Lower lobe of right lung (tissue), 2 donors: Measurements from ENCODE around the gene HERC3. TPM values are rescaled to one million over a fixed set of nuclear protein-coding genes. Genes with fewer than 3 reads are reported as not detected.

Source experiments
- ATAC-seq, 2 donors: fragments of 200-7000 bp; cut with Tn5 transposase; one replicate each; pipeline ENCODE4 v1.9.1; 2020 to 2022; ENCODE audit warnings: mild to moderate bottlenecking in 2 of 2, moderate library complexity in 2 of 2
- DNase-seq: peaks from one replicate; pipeline ENCODE4 v3.0.0-alpha.2; 2020
- H3K27ac ChIP-seq: fragments of 200-600 bp; one replicate; pipeline ENCODE4 v1.8.0; 2022
- H3K27me3 ChIP-seq: fragments of 200-600 bp; one replicate; pipeline ENCODE4 v1.8.0; 2022; ENCODE audit warnings: low read depth
- H3K36me3 ChIP-seq: fragments of 200-600 bp; one replicate; pipeline ENCODE4 v1.8.0; 2022; ENCODE audit warnings: mild to moderate bottlenecking
- H3K4me1 ChIP-seq: fragments of 200-600 bp; one replicate; pipeline ENCODE4 v1.8.0; 2022
- H3K4me3 ChIP-seq: fragments of 200-600 bp; one replicate; pipeline ENCODE4 v1.8.0; 2022; ENCODE audit warnings: mild to moderate bottlenecking
- H3K9me3 ChIP-seq: fragments of 200-600 bp; one replicate; pipeline ENCODE4 v1.8.0; 2022
- intact Hi-C: fragments of 100-400 bp; cut with DNase I; formaldehyde crosslinking; loops from one replicate; pipeline ENCODE4 v1.11.0; 2022
- total RNA-seq: library from RNA; stranded (reverse); fragmentation: NEBNext Ultra II Directional; extraction: Animal tissue kit (Norgen Biotek cat#: 25700); gene quantifications from one replicate; pipeline ENCODE4 v1.2.1, GENCODE V29; 2021
- TF ChIP-seq, protein P1 (sequence below): fragments of 200-600 bp; IDR thresholded peaks from one replicate; pipeline ENCODE4 v1.8.0; 2022; ENCODE audit warnings: antibody characterized with exemption, mild to moderate bottlenecking
- donor health status: DM: no; HTN: yes; CAD: no; lungs with severe emphysema.

Gene HERC3
- total RNA-seq, 1 donor from 2014 or later, result 54.1 TPM

DNA sequence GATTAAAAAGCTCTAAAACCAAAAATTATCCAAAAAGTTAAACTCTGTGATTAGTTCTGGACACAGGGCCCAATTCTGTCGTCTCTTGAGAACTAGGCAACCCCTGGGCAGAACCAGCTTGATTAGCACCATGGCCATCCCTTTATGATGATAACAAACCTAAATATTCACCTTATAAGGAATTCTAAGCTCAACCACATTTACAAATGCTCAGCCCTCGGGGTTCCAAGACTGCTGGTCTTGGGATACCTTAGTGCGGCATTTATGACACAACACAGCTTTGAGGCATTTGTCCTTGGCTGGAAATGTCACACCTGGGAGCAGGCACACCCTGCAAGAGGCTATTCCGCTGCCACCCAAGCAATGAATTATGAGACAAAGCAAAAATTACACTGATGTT, 132.9 kb downstream of the HERC3 start:
- H3K4me3 ChIP-seq, result no peak overlapping the region
- no peaks in the 10 kb centered on the region for H3K9me3 ChIP-seq
- TF ChIP-seq, protein P1, sequence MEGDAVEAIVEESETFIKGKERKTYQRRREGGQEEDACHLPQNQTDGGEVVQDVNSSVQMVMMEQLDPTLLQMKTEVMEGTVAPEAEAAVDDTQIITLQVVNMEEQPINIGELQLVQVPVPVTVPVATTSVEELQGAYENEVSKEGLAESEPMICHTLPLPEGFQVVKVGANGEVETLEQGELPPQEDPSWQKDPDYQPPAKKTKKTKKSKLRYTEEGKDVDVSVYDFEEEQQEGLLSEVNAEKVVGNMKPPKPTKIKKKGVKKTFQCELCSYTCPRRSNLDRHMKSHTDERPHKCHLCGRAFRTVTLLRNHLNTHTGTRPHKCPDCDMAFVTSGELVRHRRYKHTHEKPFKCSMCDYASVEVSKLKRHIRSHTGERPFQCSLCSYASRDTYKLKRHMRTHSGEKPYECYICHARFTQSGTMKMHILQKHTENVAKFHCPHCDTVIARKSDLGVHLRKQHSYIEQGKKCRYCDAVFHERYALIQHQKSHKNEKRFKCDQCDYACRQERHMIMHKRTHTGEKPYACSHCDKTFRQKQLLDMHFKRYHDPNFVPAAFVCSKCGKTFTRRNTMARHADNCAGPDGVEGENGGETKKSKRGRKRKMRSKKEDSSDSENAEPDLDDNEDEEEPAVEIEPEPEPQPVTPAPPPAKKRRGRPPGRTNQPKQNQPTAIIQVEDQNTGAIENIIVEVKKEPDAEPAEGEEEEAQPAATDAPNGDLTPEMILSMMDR, result no peak
- H3K36me3 ChIP-seq, result peaks cover 99% of the 10 kb centered on the region
- ATAC-seq (no peak), DNase-seq (no peak)
- intact Hi-C loops, result no loop called here
- H3K27me3 ChIP-seq, result no peaks in the 10 kb centered on the region
- H3K4me1 ChIP-seq, result peaks cover 11% of the 10 kb centered on the region
- H3K27ac ChIP-seq, result no peak overlapping the region

DNA sequence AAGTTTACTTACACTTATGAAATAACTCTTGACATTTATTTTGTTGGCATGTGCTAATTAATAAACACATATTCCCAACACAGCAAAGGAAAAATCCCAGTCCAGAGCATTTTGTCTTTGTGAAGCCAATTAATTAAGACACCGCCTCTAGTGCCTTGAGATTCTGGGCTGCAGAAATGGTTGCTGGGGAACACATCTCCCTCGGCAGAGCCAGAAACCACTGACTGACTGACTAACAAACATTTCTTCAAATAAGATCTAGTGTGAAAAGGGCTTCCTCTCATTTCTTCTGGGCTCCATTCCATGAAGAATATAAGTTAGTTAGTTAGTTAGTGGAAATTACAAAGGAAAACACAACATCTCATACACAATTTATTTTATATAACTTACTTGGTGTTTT, 133.7 kb downstream of the HERC3 start:
- no peak for DNase-seq
- TF ChIP-seq, protein P1, result no peak
- no peak for ATAC-seq
- Histone ChIP-seq H3K4me1 (peaks cover 11% of the 10 kb centered on the region), H3K9me3 (no peaks in the 10 kb centered on the region), H3K36me3 (peaks cover 99% of the 10 kb centered on the region), H3K27me3 (no peaks in the 10 kb centered on the region), H3K4me3 (no peak overlapping the region), H3K27ac (no peak overlapping the region)
- intact Hi-C loops, result no loop called here

DNA sequence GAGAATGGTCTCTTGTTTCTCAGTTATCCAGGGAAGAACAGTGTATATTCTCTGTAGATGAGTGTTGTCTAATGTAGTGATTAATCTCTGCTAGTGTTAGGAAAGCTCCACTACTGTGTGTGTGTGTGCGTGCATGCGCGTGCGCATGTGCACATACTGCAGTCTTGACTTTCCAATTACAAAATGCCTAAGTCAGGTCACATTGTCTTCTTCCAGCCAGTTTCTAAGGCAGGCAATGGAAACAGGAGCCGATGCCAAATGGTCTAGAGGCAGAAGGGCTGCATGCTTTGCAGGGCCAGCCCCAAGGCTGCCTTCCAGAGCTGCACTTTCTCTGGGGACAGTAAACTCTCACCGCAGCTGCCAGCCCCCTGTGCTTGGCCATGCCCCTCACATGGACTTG, 135.9 kb downstream of the HERC3 start:
- peaks cover 98% of the 10 kb centered on the region for H3K36me3 ChIP-seq

DNA sequence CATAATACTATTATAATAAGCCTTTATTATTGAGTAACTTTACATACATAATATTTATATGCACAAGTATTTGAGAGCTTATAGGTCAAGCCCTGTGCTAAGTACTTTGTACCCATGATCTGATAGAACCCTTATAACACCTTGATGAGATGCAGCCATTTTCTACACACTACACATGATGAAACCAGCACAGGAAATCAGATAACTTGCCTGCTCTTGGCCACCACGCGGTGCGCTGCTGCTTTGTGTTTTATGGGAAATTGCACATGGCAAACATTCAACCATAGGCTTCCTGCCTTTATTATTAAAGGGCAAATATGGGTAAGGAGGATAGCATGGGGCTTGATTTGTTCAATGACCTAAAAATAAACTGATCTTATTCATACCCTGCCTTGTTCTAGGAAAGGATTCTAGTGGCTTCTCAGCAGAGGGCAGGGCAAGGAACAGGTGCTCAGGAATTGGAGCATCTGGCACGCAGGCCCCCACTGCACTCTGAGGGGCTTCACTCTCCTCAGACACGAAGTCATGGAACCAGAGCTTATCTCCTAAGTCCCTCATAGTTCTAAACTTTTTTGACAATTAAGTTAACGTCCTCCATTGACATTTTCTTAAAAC, 137.0 kb downstream of the HERC3 start:
- no peak for DNase-seq
- no peak for ATAC-seq
- Histone ChIP-seq H3K4me1 (peaks cover 7% of the 10 kb centered on the region), H3K36me3 (peaks cover 98% of the 10 kb centered on the region), H3K9me3 (no peaks in the 10 kb centered on the region), H3K27ac (no peak overlapping the region), H3K4me3 (no peak overlapping the region), H3K27me3 (no peaks in the 10 kb centered on the region)
- intact Hi-C loops, result no loop called here
- TF ChIP-seq, protein P1, result no peak

More for the DNA sequence above, 135.9 kb downstream of the HERC3 start:
- peaks cover 7% of the 10 kb centered on the region for H3K4me1 ChIP-seq
- no peak overlapping the region for H3K27ac ChIP-seq
- peak in 1 of 2 donors; percentile 46 for ATAC-seq
- intact Hi-C loops, result no loop called here
- DNase-seq, result no peak
- H3K4me3 ChIP-seq, result no peak overlapping the region
- TF ChIP-seq, protein P1, result no peak
- H3K9me3 ChIP-seq, result no peaks in the 10 kb centered on the region
- no peaks in the 10 kb centered on the region for H3K27me3 ChIP-seq

DNA sequence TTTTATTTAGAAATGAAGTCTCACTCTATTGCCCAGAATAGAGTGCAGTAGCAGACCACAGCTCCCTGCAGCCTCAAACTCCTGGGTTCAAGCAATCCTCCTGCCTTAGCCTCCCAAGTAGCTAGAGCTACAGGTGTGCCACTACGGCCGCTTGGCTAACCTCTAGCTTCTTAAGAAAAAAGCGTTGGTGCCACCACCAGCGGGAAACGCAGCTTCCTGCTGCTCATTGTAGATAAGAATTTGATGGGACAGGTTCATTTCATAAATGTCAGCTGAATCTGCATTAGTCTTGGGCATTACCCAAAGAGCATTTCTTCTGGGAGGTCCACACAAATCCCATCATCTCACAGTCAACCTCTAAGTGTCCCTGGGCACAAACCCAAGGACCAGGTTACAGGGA, 138.5 kb downstream of the HERC3 start:
- no peak for DNase-seq
- no peak overlapping the region for H3K27ac ChIP-seq
- H3K9me3 ChIP-seq, result no peaks in the 10 kb centered on the region
- intact Hi-C loops, result no loop called here
- peaks cover 89% of the 10 kb centered on the region for H3K36me3 ChIP-seq
- H3K27me3 ChIP-seq, result no peaks in the 10 kb centered on the region
- H3K4me1 ChIP-seq, result peaks cover 7% of the 10 kb centered on the region
- TF ChIP-seq, protein P1, result no peak
- no peak overlapping the region for H3K4me3 ChIP-seq
- ATAC-seq, result no peak
